Umbilical cord (tissue), 2 donors: ENCODE data around the gene NDUFAF2. TPM values are rescaled to one million over a fixed set of nuclear protein-coding genes. Genes with fewer than 3 reads are reported as not detected.

Experiments
- DNase-seq: peaks from one replicate; pipeline ENCODE4 v3.0.0-alpha.2; 2015; ENCODE audit warnings: low spot score
- total RNA-seq: library from RNA; depleted of rRNA; stranded (reverse); fragments of >200 nt; gene quantifications from one replicate; pipeline ENCODE4 v1.2.3, GENCODE V29; 2014; ENCODE audit warnings: low replicate concordance; ENCODE audit not compliant: insufficient read depth

NDUFAF2 gene
- total RNA-seq, 1 donor from 2014 or later, result 22.6 TPM

DNA sequence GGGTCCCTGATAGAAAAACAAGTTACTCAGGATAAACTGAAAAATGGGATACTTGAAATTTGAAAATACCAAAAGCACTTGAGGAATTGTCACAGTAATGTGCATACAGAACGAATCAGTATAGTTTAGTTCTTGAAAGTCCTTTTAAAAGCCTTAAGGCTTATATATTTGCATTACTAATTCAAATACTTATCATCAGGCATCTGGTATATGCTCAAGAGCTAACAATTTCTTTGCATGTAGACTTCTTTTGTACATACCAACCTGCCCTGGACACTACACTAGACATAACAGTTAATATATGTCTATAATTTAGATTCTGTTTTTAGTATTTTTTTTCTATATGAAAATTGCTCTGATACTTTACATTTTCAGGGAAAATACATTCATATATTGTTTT is 174.1 kb downstream of the NDUFAF2 start:
- no peak for DNase-seq

DNA sequence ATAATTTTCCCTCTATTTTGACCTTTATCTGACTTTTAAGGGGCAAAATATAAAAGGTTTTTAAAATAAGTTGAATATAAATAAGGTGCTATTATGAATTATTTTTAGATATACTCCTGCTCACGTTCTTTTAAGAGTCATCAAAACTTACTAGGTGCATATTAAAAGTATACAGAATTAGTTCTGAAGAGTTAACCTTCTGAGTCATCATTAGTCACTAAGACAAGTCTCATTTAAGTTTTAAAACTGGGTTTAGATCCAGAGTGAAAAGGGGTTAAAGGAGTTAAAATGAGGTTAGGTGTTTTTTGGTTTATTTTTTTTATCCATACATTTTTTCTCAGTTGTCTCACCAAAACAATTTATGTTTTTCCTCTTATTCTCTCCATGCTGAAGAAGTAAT is 175.5 kb downstream of the NDUFAF2 start:
- DNase-seq, result no peak

DNA sequence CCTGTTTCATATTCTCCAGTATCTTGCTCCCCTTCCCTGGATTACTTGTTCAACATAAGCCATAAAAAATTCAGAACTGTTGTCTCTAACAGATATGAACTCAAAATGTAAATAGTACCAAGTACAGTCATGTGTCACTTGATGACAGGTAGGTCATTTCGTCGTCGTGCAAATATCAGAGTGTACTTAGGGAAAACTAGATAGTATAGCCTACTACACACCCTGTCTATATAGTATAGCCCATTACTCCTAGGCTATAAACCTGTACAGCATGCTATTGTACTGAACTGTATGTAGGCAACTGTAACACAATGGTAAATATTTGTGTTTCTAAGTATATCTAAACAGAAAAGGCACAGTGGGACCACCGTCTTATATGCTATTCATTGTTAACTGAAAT is 178.1 kb downstream of the NDUFAF2 start:
- no peak for DNase-seq

DNA sequence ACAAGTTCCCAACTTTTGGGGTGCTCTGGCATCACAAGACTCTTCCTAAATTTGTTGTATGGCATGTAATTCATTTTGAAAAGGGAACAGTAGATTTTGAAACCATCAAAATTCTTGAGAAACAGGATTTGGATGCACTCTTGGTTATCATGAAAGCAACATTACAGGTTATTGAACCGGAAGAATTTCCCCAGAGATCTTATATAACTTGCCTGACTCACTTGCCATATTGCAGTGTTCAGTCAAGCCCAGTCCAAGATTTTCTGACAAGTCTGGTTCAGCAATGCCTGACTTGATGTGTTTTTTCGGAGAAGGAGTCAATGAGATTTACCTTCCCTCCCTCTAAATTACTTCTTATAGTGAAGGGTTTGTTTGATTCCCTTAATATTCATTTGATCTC is 185.3 kb downstream of the NDUFAF2 start:
- no peak for DNase-seq

DNA sequence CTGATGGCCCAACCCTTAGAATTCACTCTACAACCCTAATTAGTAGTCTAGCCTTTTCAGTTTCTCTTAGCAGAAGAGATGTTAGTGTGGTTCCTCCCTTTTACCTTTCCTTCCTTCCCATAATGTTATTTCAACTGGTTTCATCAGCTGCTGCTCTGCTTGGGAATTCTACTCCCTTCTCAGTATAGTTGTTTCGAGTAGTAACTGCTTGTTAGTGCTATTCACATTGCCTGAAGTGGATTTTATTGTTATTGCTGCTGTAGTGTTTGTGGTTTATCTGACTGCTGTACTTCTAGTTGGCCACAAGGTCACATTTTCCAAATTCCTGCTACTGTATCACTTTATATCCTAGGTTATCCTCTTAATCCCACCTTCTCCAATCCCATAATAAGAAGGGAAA is 187.6 kb downstream of the NDUFAF2 start:
- DNase-seq, result no peak

DNA sequence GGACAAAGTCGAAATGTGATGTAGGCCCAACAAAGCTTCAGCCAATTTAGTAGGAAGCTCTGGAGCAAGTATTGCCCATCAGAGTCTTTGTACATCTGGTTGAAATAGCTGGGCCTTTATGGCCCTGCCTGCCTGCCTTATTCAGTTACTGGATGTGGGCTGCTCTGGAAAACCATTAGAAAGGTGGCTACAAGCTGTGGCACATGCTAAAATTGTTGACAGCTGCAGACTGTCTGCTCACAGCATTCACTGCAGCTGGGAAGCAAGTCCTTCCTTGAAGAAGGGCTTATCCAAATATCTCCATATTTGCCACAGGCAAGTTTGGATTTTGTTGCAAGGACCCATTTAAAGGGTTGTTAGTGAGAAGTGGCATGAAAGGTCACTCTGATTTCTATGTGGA is 192.8 kb downstream of the NDUFAF2 start:
- no peak for DNase-seq

DNA sequence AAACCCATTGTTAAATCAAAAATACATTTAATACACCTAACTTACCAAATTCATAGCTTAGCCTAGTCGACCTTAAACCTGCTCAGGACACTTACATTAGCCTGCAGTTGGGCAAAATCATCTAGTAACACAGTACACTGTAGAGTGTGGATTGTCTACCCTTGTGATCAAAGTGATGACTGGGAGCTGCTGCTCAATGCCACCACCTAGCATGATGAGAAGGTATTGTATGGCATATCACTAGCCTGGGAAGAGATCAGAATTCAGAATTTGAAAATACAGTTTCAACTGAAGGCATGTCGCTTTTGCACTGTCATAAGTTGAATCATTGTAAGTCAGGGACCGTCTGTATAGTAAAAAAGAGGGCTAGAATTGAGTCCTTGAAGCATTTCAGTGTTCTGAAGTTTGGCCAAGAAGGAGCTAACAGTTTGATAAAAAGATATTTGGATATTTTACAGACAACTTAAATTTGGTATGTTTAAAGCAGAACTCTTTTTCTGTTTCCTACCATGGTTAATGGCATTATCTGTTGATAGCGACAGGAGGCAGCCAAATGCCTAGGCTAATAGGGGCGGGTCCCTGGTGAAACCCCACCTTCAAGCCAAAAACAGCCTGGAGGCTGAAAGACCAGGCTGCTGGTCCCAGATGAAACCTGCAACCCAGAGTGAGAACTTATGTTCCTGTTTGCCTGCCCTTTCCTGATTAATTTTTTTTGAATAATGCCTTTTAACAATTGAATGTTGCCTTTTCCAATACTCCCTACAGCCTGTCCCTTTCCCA is 194.3 kb downstream of the NDUFAF2 start:
- no peak for DNase-seq

DNA sequence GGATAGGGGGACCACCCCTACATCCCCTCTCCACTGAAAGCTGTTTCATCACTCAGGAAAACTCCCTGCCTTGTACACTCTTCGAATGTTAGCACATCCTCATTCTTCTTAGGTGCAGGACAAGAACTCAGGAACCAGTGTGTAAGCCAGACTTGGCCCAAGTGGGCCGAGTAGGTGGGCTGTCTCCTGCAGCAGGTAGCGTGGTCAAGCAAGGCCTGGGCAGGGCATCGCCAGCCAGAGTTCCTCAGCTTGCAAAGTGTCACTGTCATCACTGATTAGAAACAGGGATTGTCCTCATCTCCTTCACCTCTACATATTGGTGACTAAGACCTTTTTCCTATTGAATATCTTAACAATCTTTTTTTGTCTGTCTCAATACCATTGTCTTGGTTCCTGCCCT is 194.9 kb downstream of the NDUFAF2 start:
- no peak for DNase-seq

DNA sequence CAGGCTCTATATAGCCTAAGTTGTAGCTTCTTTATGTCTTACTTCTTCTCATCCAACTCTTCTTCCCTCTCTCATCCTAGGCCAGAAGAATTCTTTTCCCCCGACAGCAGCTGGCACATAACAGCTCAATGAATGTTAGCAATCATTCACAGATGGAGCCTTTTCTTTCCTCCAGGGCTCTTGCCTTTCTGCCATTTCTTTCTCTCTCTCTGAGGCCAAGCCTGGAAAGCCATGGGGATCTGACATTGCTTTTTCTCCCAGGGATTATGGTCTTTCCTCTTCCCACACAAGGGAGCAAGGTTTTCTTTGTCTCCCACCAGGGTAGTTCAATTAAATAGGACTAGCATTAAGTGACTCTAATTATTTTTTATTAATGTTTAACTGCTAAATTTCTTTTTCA is 196.8 kb downstream of the NDUFAF2 start:
- DNase-seq, result no peak

DNA sequence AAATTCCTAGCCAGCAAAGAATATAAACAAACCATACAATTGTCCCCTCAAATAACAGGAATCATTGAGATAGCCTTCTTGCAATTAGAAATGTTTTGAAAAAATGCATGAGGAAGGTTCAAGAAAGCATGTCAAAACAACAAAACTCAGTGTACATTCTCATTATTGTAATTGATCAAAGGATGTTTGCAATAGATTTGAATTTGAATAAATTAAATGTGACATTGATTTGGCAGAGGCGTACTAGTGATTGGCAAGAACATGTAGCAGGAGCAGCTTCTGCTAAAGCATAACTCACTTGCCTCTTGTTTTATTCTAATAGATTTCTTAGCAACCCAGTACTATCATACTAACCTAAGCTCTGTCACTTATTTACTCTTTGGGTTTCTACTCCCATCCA is 197.4 kb downstream of the NDUFAF2 start:
- no peak for DNase-seq

DNA sequence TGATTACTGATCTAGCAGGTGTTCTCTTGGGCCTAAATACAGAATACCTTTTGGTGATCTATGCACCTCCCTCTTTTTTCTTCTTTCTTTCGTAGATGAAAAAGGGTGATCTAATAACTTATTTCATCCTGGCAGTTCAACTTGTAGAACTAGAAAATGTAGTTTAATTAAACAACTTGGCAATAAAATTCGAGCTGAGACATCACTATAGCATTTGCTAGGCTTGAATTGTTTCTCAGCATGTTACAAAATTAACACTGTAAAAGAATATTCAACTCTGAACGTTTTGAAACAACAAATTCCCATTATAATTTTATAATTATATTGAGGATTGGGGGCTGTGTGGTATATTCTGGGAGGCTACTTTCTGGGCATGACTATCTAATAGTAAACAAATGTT is 197.8 kb downstream of the NDUFAF2 start:
- no peak for DNase-seq

DNA sequence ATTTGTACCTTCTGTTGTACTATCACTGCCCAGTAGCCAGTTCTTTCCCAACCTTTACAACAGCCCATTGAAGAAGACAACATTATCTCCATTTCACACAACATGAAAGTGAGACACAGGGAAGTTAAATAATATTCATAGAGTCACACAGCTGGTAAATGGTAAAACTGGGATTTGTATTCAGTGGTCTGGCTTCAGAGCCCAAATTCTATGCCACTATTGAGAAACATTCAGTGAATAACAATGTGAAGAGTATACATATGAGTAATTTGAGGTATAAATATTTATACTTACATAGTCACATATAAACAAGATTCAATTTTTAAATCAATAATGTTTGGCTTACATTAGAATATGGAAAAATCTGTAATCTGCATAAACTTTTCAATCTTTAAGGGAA is 203.5 kb downstream of the NDUFAF2 start:
- no peak for DNase-seq

DNA sequence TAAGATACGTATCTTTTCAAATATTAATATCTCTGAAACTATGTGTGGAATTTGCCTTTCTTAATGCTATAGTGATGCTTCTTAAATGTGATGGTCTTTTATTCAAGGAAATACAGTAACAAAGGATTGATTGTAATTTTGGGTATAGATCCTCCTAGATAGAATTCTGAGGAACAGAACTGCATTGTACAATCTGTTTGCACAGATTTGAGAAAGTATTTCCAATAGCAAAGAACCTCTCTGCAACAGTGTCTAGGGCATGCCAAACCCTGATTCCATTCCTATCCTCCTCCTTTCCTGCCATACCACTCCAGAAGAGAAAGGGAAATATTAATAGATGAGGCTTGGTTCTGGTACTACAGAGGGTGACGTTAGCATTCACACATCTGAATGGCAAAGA is 206.9 kb downstream of the NDUFAF2 start:
- no peak for DNase-seq

DNA sequence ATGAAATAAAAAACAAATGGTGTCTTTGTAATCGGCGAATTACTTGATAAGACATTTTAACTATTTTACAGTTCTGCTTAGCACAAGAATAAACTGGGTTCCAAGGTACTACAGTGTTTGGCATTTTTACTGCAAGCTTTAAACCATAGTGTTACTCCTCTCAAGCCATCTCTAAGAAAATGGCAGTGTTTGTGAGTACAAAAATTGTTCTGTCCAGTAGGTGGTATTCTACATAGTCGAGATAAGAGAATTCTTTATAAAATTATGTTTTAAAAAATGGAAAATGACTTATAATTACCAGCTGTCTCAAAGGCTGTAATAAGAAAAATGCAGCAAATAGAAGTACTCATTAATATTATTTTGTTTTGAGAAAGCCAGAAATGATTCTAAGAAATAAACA is 214.1 kb downstream of the NDUFAF2 start:
- DNase-seq, result no peak

DNA sequence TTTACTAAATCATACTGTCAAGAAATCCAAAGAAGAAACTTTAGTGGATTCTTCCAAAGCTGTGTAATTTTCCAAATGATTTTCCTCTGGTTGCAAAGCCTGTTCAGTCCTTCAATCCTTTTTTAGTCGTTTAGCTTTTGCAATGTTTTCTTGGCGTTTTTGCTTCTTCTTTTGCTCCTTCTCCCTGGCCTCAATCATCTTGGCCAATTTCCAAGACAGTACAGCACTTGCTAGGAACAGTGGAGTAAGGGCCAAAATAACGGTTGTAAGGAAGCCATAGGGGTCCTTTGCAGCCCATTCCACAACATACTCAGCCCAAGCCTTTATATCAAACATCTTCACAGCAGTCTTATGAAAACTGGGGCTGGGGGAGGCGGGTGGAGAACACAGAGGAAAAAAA is 214.8 kb downstream of the NDUFAF2 start:
- no peak for DNase-seq

DNA sequence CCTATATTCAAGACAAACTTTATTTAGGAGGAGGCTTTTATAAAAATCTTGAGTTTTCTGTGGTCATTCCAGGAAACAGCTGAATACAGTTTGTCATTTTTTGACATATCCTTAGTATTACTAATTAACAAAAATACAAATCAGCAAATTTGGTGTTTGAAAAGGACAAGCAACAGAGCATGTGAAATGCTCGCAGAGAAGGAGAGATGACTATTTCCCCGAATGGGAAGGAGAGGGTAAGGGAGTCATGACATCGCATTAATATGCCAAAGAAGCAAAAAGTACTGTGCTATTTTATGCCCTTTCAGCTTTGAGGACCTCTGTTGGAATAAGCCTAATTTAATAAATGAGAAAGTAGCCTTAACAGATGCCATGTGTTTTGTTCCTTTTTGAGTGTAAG is 215.5 kb downstream of the NDUFAF2 start:
- no peak for DNase-seq

DNA sequence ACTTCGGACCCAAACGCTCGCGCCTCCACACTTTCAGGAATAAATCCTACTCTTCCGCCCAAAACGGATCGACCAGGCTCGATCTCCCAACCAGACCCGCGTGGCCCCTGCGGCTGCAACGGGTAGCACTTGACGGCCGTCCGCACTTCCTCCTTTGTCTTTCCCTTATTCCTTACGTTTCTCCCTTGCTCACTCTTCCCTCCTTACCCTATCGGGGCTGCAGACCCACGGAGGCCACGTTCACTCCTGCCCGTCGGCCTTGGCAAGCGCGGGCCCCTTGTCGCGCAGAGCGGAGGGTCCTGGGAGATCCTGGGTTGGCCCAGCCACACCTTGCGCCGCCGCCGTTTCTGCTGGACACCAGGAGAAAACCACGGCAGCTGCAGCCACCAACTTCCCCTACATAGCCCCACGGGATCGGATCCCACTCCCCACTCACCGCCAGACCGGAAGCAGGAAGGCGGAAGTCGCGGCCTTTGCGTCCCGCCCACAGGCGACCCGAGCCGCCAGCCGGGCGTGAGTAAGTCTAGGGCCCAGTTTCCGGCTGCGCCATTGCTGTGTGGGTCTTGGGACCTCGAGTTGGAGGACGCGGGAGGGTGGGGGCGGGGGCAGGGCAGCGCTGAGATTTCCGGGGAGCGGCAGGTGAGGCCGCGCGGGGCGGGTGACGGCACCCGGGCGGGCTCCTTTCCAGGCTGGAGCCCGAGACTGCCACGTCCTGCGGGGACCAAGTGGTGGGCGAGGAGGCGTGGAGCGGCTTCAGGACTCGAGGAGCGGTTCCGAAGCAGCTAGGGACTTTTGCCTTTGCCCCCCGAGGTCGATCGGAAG is 217.2 kb downstream of the NDUFAF2 start, which contains the start of gene SMIM15:
Gene SMIM15 (minus strand): TSS at position 459 of the 822 bp plus-strand sequence. CDS start 2,297 bp downstream, outside the sequence.
- peak; percentile 95 for DNase-seq

DNA sequence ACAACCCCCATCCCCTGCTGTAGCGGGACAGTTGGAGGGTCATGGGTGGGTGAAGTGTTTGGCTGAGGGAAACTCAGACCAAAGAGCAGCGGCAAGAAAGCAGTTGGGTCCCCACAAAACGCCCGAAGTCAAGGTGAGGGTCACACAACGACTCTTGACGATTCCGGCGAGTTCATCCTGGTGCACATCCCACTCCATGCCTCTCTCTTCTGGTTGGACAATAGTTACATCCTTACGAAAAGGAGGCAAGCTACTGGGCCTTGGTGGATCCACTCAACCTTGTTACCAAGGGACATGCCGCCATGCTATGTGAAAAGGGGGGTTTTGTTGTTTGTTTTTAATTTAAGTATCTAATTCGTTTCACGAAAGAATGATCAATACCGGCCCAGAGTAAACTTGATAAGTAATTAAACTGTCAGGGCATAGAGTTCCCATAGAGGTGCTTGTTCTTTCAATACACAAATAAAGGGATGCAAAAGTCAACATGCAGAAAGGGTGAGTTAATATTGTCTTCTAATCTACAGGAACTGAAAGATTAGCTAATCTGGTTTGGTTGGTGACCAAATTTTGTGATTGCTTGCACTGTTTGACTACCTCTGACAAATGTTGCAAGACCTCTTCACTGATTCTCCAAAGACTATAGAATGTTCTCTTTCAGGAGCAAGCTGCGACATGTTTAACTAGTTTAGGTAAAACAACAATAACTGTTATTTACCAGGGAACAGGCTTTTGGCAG is 218.0 kb downstream of the NDUFAF2 start:
- DNase-seq, result peak; percentile 8

DNA sequence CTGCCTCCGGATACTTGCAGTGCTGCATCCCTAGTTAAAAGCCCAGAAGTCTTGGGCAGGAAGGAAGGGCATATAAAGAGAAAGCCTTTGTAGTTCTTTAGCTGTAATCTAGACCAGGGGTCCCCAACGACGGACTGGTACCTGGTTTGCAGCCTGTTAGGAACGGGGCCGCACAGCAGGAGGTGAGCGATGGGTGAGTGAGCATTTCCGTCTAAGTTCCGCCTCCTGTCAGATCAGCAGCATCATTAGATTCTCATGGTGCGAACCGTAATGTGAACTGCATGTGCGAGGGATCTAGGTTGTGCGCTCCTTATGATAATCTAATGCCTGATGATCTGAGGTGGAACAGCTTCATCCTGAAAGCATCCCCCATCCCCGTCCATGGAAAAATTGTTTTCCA is 218.9 kb downstream of the NDUFAF2 start:
- DNase-seq, result no peak

DNA sequence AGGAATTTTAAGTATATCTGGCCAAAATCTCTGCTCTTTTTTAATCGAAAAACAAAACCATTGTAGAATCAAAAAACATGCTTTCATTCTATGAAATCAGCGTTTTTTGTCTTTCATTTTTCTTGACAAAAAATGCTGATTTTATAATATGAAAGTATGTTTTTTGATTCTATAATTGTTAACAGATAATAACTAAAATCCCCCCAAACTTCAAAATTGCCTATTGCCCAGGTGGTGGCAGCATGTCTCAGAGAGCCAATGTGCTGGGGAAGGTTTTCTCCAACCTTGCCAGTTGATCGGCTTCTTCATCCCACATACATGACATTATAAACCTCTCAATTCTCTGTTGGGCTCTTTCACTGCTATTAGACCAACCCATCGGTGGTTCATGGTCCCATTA is 222.4 kb downstream of the NDUFAF2 start:
- peak; percentile 27 for DNase-seq

DNA sequence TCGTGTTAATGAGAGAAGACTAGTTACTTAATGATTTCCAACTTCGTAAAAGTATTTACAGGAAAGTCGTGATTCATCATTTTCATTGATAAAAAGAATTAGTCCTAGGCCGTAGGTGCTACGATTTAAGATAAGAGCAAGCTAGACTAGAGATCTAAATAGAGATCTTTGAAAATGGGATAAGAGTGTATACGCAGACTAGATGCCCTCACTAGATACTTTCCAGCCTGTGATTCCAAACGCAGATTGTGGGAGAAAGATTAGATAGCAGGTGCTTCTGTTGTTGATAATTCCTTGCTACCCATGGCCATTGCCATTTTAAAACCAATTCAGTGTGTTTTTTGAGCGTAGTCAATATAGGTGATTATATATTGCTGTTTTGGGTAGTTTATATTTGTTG is 223.9 kb downstream of the NDUFAF2 start:
- DNase-seq, result no peak

DNA sequence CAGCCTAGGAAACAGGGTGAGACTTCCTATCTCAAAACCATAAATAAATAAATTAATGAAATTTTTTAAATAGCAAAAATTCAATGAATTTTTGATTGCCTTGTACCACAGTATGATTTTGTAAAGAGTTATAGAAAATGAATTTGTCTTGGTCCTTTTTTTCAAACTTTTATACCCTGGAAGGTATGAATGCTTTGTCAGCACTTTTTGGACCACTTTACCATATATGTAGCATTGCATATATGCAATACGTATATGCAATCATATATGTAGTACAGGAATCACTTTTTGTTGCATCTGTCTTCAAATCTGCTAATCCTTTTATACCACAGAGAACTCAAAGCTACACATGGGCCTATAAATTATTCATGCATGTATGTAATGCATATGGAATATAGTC is 226.5 kb downstream of the NDUFAF2 start:
- DNase-seq, result no peak
